HG02885 (cell line): ENCODE measurements around the gene SYCP3.
"Not testable (repeated sequence)": the region's sequence is repeated elsewhere in the genome, so short reads cannot be mapped to it uniquely, and the experiment has no call there.

Source experiments
- ATAC-seq: cut with Tn5 transposase; IDR thresholded peaks from one replicate; pipeline ENCODE4 v1.9.1; 2021; ENCODE audit warnings: mild to moderate bottlenecking; ENCODE audit not compliant: unreplicated experiment, poor library complexity

The SYCP3 gene

GRCh38 chr12:101690544-101691098, 48.6 kb downstream of the SYCP3 start:
- no peak for ATAC-seq

GRCh38 chr12:101686176-101686575, 53.1 kb downstream of the SYCP3 start:
- ATAC-seq, result no peak

- ATAC-seq, result no peak
Observed at GRCh38 chr12:101685092-101685491, 54.2 kb downstream of the SYCP3 start.

GRCh38 chr12:101681627-101682026, 57.6 kb downstream of the SYCP3 start:
- not testable (repeated sequence) for ATAC-seq

GRCh38 chr12:101680647-101681046, 58.6 kb downstream of the SYCP3 start:
- ATAC-seq, result no peak

- no peak for ATAC-seq
Observed at GRCh38 chr12:101680240-101680639, 59.0 kb downstream of the SYCP3 start.
